ENCODE results near the gene TAB2.
A peak's percentile ranks its signal among the peaks of the same experiment; 100 is the strongest.
"Not testable (repeated sequence)": the region's sequence is repeated elsewhere in the genome, so short reads cannot be mapped to it uniquely, and the experiment has no call there.

Gene TAB2

DNA sequence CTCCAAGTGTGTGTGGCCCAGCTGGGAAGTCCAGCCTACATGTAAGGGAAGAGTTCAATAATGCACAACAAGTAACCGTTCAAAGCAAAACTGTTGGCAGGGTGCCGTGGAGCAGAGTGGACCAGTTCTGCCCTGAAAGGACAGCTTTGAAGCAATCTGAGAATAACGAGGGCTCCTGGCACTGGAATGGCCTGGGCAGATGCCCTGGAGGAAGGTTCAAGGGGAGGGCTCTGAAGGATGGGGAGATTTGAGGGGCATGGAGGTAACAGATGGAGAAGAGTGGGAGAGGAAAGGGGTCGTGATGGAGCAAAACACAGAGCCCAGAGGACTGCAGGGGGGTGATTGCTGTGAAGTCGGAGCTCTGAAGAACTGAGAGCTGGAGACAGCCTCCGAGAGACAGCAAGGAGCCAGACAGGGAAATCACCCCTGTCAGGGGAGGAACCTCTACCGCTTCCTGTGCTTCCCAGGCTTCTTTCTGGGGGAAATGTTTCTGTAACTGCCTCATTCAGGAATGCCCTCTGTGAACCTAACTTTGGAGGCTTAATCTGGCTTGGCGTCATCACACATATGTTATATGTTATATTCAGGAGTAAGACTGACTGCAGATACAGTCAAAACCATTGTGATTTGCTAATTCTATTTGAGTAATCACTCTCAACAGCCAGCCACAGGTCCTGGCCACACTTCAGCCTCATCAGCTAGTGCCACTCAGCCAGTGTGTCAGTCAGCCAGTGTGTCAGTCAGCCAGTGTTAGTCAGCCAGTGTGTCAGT, 126.1 kb downstream of the TAB2 start:
- Histone ChIP-seq H3K36me3 (replicated peaks) (no peaks in the 10 kb centered on the region), H3K4me1 (peaks cover 6% of the 10 kb centered on the region), H3K9me3 (no peaks in the 10 kb centered on the region), H3K4me3 (no peak overlapping the region), H3K27me3 (ENCODE audit: low read depth) (no peaks in the 10 kb centered on the region)
- DNase-seq (ENCODE audit: low spot score in 2 of 2): no peak
- in situ Hi-C loops (cut with MboI; ENCODE audit: low sequenced_read_pairs): loop anchor here (25.0 kb wide), 2 partner anchors 706 to 881 kb away; partner anchors contain the start of gene UST

DNA sequence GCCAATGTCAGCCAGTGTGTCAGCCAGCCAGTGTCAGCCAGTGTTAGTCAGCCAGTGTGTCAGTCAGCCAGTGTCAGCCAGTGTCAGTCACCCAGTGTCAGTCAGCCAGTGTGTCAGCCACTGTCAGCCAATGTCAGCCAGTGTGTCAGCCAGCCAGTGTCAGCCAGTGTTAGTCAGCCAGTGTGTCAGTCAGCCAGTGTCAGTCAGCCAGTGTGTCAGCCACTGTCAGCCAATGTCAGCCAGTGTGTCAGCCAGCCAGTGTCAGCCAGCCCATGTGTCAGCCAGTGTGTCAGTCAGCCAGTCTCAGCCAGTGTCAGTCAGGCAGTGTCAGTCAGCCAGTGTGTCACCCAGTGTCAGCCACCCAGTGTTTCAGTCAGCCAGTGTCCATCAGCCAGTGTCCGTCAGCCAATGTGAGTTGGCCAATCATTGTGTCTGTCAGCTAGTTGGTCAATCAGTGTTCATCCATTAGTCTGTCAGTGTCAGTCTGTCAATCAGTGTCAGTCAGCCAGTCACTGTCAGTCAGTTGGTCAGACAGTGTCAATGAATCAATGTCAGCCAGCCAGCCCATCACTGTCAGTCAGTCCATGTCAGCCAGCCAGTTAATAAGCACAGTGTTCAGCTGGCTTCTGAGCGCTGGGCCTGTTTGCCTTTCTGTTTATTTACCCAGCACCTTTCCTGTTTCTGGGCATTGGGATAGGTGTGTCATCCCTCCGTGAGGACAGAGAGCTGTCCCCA, 127.0 kb downstream of the TAB2 start:
- DNase-seq (ENCODE audit: low spot score in 2 of 2); H3K27me3 ChIP-seq (ENCODE audit: low read depth): not testable (repeated sequence)
- in situ Hi-C loops (cut with MboI; ENCODE audit: low sequenced_read_pairs): loop anchor here (25.0 kb wide), 2 partner anchors 707 to 882 kb away; partner anchors contain the start of gene UST

DNA sequence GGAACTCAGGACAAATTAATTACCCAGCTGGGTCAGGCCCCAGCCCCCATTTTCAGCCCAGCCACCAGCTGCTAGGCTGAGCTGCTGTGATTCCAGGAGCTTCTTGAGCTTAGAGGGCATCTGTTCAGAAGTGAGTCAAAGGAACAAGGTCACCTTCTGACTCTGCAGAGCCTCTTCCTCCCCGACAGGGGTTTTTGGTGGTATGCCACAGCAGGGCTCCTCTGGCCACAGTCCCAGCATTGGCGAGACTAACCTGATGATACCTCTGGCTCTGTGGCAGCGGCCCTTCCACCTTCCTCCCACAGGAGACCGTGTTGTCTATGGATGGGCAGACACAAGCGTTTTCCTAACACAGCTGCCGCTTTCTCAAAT, 127.6 kb downstream of the TAB2 start:
- Histone ChIP-seq H3K4me3 (no peak overlapping the region), H3K27me3 (ENCODE audit: low read depth) (no peaks in the 10 kb centered on the region), H3K9me3 (no peaks in the 10 kb centered on the region), H3K4me1 (peaks cover 6% of the 10 kb centered on the region), H3K36me3 (replicated peaks) (no peaks in the 10 kb centered on the region)
- in situ Hi-C loops (cut with MboI; ENCODE audit: low sequenced_read_pairs): loop anchor here (25.0 kb wide), 2 partner anchors 708 to 883 kb away; partner anchors contain the start of gene UST
- DNase-seq (ENCODE audit: low spot score in 2 of 2): no peak

More for the DNA sequence above, 127.0 kb downstream of the TAB2 start:
- not testable (repeated sequence) for H3K9me3 ChIP-seq; H3K36me3 ChIP-seq (replicated peaks); H3K4me1 ChIP-seq; H3K4me3 ChIP-seq

DNA sequence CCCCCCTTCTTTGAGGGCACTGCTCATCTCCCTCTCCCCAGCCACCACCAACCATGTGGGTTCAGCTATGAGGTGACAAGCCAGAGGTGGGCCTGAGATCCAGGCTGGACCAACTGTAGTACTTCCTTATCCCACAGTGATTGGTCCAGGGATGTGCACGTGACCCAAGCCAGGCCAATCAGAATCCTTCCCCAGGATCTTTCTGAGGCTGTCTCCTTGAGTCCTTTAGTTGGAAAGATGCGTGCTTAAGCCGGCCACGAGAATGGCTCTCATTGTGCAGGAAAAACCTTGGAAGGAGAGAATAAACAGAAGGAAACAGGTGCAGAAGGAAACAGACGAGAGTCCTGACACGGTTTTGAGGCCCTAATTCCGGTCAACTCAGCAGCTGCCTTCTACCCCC, 128.1 kb downstream of the TAB2 start:
- DNase-seq (ENCODE audit: low spot score in 2 of 2): no peak
- in situ Hi-C loops (cut with MboI; ENCODE audit: low sequenced_read_pairs): loop anchor here (25.0 kb wide), 2 partner anchors 708 to 883 kb away; partner anchors contain the start of gene UST
- peaks cover 6% of the 10 kb centered on the region for H3K4me1 ChIP-seq
- no peaks in the 10 kb centered on the region for H3K9me3 ChIP-seq
- H3K27me3 ChIP-seq (ENCODE audit: low read depth): no peaks in the 10 kb centered on the region
- H3K36me3 ChIP-seq (replicated peaks): no peaks in the 10 kb centered on the region
- H3K4me3 ChIP-seq: no peak overlapping the region

DNA sequence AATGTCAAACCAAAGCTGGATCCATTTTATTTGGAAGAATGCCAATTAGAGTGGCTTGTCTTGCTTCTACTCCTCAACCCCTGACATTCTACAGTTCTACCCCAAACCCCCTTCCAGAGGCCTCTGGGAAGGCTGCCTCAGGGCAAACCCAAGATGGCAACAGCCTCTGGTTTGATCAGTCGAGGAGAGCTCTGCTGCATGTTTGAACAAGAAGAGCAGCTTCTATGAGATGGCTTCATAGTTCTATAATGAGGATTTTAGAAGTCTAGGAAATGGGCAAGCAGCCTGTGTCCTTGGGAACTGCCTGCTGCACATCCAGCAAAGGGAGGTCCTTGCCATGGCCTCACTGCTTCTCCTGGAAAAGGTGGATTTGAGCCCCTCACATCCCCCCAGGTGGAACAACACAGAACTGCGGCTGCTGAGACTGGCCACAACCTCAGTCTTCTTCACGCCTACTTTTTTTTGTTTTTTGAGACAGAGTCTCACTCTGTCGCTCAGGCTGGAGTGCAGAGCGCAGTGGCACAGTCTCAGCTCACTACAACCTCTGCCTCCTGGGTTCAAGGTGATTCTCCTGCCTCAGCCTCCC, 129.4 kb downstream of the TAB2 start:
- Histone ChIP-seq H3K4me3 (no peak overlapping the region), H3K9me3 (no peaks in the 10 kb centered on the region), H3K27me3 (ENCODE audit: low read depth) (no peaks in the 10 kb centered on the region), H3K4me1 (peaks cover 6% of the 10 kb centered on the region), H3K36me3 (replicated peaks) (no peaks in the 10 kb centered on the region)
- in situ Hi-C loops (cut with MboI; ENCODE audit: low sequenced_read_pairs): loop anchor here (25.0 kb wide), 2 partner anchors 710 to 885 kb away; partner anchors contain the start of gene UST
- DNase-seq (ENCODE audit: low spot score in 2 of 2): peak in 1 of 2 experiments; percentile 32

DNA sequence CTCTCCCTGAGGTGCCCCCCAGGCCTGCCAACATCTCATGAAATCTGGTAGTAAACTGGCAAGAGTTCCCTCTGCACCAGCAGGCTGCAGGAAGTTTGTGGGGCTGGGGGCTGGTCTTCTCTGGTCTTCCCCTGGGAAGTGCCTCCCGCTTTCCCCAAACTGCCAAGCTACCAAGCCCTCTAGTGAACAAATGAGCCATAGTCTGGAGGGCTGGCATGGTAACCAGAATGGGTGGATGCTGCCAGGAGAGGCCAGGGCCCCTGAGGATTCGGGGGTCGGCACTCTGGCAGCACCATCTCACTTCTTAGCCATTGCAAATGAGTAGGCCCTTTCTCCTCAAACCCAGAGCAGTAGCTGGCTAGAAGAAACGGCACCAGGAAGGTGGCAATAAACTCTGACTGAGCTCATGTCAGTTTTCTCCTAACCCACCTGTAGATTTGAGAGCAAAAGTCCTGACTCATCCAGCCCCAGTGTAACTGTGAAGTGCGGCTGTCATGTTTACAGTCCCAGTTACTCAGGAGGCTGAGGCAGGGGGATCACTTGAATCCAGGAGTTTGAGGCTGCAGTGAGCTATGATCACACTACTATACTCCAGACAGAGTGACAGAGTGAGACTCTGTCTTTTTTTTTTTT, 131.4 kb downstream of the TAB2 start:
- H3K4me3 ChIP-seq: no peak overlapping the region
- no peaks in the 10 kb centered on the region for H3K36me3 ChIP-seq (replicated peaks)
- H3K9me3 ChIP-seq: no peaks in the 10 kb centered on the region
- in situ Hi-C loops (cut with MboI; ENCODE audit: low sequenced_read_pairs): loop anchor here (25.0 kb wide), 2 partner anchors 712 to 887 kb away; partner anchors contain the start of gene UST
- DNase-seq (ENCODE audit: low spot score in 2 of 2): no peak
- H3K27me3 ChIP-seq (ENCODE audit: low read depth): no peaks in the 10 kb centered on the region
- peaks cover 6% of the 10 kb centered on the region for H3K4me1 ChIP-seq

DNA sequence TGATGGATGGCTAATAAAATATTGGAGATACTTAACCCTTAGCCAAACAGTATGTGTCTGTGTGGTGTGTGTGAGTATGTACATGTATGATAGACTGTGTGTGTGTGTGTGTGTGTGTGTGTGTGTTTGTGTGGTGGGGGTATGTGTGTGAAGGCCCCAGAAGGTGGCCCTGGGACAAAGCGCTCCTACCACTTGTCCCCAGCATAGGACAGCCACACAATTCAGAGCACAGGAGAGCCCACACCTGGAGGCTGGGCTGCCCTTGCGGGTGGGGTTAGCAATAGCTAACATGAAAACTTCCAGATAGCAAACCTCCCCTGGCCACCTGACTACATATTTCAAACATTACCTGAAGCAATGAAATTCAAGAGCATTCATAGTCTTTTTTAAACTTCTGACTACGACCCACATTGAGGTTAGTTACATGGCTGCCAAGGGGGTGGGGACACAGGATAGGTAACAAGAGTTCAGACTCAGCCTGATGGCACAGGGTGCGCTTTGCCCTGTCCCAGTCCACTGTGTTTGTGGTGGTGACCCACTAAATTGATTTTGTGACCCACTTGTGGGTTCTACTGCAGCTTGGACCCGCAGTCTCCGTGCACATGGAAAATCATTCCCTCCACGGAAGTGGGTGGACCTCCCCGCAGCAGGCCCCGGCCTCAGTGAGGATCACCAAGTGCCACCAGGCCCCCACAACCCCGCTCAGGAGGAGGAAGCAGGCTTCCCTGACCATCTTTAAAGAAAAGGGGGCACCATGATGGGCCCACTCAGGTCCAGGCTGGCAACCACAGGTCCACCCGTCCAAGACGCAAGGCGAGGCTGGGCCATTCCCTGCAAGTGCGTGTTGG, 132.5 kb downstream of the TAB2 start:
- in situ Hi-C loops (cut with MboI; ENCODE audit: low sequenced_read_pairs): loop anchor here (25.0 kb wide), 2 partner anchors 713 to 888 kb away; partner anchors contain the start of gene UST
- Histone ChIP-seq H3K9me3 (no peaks in the 10 kb centered on the region), H3K36me3 (replicated peaks) (no peaks in the 10 kb centered on the region), H3K4me3 (no peak overlapping the region), H3K4me1 (peaks cover 6% of the 10 kb centered on the region), H3K27me3 (ENCODE audit: low read depth) (no peaks in the 10 kb centered on the region)
- DNase-seq (ENCODE audit: low spot score in 2 of 2): no peak

DNA sequence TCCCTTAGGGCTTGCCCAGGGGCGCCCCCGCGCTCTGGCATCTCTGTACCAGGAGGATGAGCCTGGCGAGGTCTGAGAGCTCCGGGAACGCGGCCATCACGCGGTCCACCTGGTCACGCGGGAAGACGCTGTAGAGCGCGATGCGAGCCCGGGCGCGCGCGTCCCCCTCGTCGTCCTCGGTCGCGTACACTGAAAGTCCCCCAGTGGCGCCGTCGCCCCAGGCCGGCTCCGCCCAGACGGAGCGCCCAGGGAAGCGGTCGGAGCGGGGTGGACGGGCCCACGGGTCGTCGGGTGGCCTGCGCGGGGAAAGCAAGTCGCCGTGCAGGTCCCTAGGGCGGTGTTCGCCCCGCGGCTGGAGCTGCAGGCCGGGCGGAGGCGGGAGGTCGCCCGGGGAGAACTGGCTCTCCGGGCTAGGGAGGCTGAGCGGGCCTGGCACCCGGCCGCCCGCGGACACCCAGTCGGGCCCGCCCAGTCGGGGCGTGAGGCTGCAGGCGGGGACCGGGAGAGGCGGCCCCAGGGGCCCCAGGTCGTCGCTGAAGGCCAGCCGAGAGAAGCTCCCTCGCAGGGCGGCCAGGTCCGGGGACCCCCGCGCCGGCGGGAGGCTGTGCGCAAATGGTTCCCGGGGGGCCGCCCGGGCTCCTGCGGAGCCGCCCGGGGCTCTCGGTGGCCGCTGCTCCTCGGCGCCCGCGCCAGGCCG, 133.3 kb downstream of the TAB2 start:
- H3K4me3 ChIP-seq: no peak overlapping the region
- DNase-seq (ENCODE audit: low spot score in 2 of 2): no peak

DNA sequence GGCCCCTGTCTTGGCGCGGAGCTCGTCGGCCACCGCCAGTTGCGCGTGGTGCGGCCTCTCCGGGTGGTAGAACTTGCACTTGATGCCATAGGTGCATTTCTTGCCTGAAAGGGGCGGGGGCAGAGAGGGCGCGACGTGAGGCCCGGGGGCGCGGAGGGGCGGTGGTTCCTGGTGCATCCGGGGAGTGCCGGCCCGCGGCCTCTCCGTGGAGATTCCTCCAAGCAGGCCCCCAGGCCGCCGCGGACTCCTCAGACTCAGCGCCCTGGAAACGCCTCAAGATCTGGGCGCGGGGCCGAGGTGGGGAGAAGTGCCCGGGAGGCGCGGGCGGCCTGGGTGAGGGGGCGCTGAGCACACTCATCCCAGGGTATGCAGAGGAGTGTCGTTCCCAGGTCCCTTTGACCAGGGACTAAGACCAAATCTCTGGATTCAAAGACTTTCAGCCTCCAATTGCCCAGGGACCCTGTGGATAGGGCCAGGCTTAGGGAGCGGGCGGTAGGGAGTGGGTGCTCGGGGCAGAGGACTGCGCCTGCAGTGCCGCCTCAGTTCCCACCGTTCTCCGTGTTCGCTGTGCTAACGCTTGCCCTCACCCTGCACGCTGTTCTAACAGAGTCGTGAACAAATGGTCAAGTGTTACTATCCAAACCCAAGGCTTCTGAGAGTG, 134.0 kb downstream of the TAB2 start:
- in situ Hi-C loops (cut with MboI; ENCODE audit: low sequenced_read_pairs): no loop called here
- H3K9me3 ChIP-seq: no peaks in the 10 kb centered on the region
- no peak for DNase-seq (ENCODE audit: low spot score in 2 of 2)
- H3K27me3 ChIP-seq (ENCODE audit: low read depth): no peaks in the 10 kb centered on the region
- H3K4me3 ChIP-seq: no peak overlapping the region
- H3K36me3 ChIP-seq (replicated peaks): no peaks in the 10 kb centered on the region
- peaks cover 6% of the 10 kb centered on the region for H3K4me1 ChIP-seq

More for the DNA sequence above, 133.3 kb downstream of the TAB2 start:
- in situ Hi-C loops (cut with MboI; ENCODE audit: low sequenced_read_pairs): no loop called here
- H3K9me3 ChIP-seq: no peaks in the 10 kb centered on the region
- no peaks in the 10 kb centered on the region for H3K36me3 ChIP-seq (replicated peaks)
- peaks cover 6% of the 10 kb centered on the region for H3K4me1 ChIP-seq
- no peaks in the 10 kb centered on the region for H3K27me3 ChIP-seq (ENCODE audit: low read depth)

DNA sequence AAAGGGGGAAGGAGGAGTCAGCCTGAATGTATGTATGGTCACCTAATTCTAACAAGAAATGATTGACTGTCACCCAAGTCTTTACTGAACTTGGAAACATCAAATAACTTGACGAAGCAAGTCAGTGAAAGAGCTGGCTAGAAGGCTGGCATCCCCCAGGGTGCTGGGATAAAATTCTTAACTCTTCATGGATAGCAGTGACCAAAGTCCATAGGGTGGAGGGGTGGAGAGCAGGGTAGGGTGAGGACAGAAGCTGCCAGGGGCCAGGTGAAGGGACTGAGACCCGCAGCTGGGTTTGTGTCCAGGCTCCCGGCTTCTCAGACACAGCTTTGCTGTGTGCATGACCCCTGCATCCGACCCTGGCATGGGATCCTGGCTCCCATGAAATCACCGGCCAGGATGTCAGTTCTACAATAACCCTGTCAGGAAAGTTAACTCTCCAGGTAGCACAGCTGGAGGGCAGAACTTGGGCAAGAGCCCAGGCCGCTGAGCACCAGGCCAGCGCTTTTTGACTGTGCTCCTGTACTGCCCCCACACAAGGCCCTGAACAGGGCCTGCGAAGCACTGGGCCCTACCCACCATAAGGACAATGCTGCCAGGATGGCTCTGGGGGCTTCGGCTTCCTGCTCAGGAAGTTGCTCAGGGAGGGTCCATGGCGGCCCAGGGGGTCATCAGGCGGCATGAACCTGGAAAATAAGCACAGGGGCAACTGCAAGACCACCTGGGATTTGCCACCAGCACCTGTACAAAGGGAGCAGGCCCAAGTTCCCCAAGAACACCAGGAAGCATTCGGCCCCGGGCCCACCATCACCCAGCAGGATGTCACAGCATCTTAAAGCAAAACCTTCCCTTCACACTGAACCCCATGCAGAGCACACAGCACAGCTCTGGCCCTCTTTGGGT, 134.8 kb downstream of the TAB2 start:
- in situ Hi-C loops (cut with MboI; ENCODE audit: low sequenced_read_pairs): no loop called here
- H3K4me1 ChIP-seq: peaks cover 5% of the 10 kb centered on the region
- no peaks in the 10 kb centered on the region for H3K27me3 ChIP-seq (ENCODE audit: low read depth)
- H3K4me3 ChIP-seq: no peak overlapping the region
- no peaks in the 10 kb centered on the region for H3K9me3 ChIP-seq
- no peaks in the 10 kb centered on the region for H3K36me3 ChIP-seq (replicated peaks)
- no peak for DNase-seq (ENCODE audit: low spot score in 2 of 2)

DNA sequence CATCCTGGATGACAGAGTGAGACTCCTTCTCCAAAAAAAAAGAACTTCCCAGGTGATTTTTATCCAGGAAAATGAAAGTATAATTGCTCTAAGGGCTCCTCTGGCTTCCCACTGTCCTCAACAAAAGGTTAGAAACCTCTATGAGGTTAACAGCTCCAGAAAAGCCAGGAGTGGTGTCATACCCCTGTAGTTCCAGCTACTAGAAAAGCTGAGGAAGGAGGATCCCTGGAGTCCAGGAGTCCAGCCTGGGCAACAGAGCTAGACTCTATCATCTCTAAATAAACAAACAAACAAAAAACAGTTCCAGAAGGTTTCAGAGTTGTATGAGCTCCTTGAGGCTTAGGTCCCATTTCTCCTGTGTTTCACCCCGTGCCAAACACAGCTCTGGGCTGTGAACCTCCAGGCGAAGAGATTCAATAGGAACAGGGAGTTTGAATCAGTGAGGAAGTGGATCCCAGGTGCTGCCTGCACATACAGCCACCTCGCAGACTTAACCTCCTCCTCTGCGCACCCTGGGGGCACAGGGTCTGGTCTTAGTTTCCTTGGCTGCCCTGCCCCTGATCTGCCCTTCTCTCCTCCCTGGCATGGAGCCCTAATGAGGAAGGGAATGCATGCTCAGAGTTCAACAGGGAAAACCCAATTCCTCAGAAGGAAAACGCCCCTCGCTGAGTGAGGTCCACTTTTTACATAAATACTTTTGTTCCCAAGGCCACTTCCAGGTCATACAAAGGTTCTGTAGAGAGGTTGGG, 136.3 kb downstream of the TAB2 start:
- in situ Hi-C loops (cut with MboI; ENCODE audit: low sequenced_read_pairs): no loop called here
- Histone ChIP-seq H3K36me3 (replicated peaks) (no peaks in the 10 kb centered on the region), H3K27me3 (ENCODE audit: low read depth) (no peaks in the 10 kb centered on the region), H3K4me3 (no peak overlapping the region), H3K4me1 (no peaks in the 10 kb centered on the region), H3K9me3 (no peaks in the 10 kb centered on the region)
- no peak for DNase-seq (ENCODE audit: low spot score in 2 of 2)
